Keratinocyte (primary cell): ENCODE results near the gene PRKCG.

Experiments used
- EZH2 ChIP-seq: IDR thresholded peaks from one replicate; pipeline ENCODE4 v1.6.1; 2012; ENCODE audit warnings: inconsistent platforms, mild to moderate bottlenecking, low read length, moderate library complexity
- TF ChIP-seq, protein P1 (sequence below), 3 experiments: IDR thresholded peaks in 1 of 3; conservative IDR thresholded peaks in 1 of 3; optimal IDR thresholded peaks in 1 of 3; 2 replicates in 2 of 3; 3 replicates in 1 of 3; pipeline versions ENCODE3 to v1.5.1; 2011; ENCODE audit warnings: low read length in 3 of 3, mild to moderate bottlenecking in 3 of 3, moderate library complexity in 2 of 3, control low read depth in 1 of 3, inconsistent platforms in 1 of 3; ENCODE audit not compliant: insufficient read depth in 2 of 3; ENCODE audit errors: extremely low read depth in 1 of 3

DNA sequence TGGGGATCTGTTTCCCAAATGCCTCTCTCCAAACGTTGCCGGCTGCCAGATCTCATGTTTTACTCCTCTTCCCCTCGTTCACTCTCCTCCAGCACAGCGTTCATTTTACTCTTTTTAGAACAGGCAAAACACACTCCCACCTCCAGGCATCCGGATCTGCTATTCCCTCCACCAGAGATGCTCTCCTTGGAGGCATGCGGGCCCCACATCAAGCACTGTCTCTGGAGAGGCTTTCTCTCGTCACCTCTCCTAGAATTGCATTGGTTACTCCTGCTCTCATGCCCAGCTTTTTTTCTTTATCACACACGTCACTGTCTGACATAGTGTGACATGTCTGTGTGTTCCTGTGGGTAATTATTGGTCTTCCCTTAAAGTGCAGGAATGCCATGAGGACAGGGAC, 34.4 kb upstream of the PRKCG start:
- no peak for TF ChIP-seq EZH2
- TF ChIP-seq, protein P1, sequence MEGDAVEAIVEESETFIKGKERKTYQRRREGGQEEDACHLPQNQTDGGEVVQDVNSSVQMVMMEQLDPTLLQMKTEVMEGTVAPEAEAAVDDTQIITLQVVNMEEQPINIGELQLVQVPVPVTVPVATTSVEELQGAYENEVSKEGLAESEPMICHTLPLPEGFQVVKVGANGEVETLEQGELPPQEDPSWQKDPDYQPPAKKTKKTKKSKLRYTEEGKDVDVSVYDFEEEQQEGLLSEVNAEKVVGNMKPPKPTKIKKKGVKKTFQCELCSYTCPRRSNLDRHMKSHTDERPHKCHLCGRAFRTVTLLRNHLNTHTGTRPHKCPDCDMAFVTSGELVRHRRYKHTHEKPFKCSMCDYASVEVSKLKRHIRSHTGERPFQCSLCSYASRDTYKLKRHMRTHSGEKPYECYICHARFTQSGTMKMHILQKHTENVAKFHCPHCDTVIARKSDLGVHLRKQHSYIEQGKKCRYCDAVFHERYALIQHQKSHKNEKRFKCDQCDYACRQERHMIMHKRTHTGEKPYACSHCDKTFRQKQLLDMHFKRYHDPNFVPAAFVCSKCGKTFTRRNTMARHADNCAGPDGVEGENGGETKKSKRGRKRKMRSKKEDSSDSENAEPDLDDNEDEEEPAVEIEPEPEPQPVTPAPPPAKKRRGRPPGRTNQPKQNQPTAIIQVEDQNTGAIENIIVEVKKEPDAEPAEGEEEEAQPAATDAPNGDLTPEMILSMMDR (optimal IDR thresholded peaks at IDR 0.05 in 1 of 3, IDR thresholded peaks at IDR 0.05 in 1 of 3, conservative IDR thresholded peaks at IDR 0.05 in 1 of 3; ENCODE audit: extremely low read depth in 1 of 3, insufficient read depth in 2 of 3, low read length in 3 of 3) = no peak
